HG03159 (cell line): ENCODE measurements around the gene MYBBP1A.

Source experiments
- ATAC-seq: cut with Tn5 transposase; IDR thresholded peaks from one replicate; pipeline ENCODE4 v1.9.1; 2021; ENCODE audit warnings: mild to moderate bottlenecking, moderate library complexity; ENCODE audit not compliant: unreplicated experiment

The MYBBP1A gene

DNA sequence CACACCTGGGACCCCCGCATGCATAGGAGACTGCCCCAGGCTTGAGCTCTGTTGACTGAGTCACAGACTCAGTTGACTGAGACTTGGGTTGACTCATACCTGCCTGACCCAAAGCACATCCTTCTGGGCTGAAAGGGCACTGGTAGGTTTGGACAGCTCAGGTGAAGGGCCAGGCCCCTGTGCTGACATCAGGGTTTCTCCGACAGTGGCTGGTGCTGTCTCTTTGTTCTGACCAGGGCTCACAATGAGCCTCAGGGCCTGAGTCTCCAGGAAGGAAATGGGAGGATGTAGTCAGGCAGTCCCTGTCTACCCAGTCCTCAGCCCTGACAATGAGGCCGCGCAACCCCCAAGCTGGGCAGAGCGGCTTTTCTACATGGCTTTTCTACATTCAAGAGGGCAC lies 50.0 kb downstream of the MYBBP1A start:
- ATAC-seq: no peak

GRCh38 chr17:4504188-4504587 lies 51.0 kb downstream of the MYBBP1A start:
- no peak for ATAC-seq

- no peak for ATAC-seq
These were observed 51.7 kb downstream of the MYBBP1A start for GRCh38 chr17:4503283-4504025.

DNA sequence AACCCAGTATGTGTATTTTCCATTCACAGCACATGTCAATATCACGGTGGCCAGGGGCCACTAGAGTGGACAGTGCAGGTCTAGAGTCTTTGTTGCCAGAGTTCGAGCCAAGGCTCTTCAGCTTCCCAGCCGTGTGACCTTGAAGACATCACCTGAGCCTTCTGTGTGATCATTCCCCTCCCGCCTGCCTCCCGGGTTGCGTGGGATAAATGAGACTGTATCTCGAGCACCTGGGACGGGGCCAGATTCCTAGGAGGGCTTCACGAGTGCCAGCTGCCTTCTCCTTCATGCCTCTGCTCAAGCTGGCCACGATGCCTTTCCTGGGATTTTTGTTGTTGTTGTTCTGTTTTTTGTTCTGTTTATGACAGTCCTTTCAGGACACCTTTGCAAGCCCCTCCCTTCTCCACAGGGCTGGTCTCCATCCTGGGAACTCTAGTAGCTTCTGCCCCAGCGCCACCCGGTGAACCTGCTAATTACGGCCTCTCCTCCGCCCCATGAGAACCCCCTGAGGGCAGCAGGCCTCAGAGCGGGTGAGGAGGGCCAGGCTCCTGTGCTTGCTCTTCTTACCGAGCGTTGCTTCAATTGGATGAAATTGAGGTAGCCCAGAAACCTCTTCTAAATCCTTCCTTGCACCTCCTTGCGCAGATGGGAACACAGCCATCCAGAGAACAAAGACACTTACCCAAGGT lies 52.6 kb downstream of the MYBBP1A start:
- no peak for ATAC-seq

DNA sequence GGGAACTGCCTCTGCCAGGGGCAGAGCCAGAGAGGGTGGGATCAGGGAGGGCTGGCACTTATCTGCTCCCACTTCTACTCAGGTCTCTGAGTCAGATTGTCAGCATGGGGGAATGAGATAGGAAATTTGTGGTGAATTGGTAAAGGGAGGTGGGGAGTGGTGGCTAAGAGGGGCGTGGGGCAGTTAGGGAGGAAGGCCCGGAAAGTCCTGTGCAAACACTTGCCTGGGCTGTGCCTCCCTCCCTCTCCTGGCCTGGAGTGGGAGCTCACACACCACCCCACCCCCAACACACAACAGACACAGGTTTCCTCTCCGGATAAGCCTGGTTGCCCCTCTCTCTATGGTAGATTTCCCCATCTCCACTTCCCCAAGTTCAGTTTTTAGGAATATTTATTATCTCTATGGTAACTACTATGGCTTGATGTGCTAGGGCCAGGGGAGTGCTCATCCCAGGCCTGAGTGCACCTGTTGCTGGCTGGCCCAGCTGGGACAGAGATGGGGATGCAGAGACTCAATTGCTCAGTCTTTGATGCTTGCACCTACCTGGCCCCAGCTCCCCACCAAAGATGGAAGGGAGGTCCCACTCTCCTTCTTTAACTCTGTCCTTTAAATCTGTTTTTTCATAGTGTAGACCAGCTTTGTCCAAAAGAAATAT lies 53.8 kb downstream of the MYBBP1A start:
- no peak for ATAC-seq

DNA sequence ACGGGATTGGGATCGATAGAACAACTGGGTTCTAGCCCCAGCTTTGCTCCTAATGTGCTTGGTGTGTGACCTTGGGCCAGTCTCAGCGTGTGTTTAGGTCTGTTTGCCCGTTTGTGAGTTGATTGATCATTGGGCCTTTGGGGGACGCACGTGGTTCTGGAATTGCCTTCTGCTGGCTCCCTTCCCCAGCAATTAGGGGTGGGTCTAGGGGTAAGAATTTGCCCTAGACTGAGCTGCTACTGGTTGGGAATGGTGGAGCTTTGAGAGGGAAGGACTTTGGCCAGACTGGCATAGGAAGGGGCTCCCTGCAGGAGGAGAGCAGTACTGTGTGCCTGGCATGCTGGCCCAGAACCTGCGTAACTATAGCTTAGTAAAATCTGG lies 55.0 kb downstream of the MYBBP1A start:
- ATAC-seq: no peak

DNA sequence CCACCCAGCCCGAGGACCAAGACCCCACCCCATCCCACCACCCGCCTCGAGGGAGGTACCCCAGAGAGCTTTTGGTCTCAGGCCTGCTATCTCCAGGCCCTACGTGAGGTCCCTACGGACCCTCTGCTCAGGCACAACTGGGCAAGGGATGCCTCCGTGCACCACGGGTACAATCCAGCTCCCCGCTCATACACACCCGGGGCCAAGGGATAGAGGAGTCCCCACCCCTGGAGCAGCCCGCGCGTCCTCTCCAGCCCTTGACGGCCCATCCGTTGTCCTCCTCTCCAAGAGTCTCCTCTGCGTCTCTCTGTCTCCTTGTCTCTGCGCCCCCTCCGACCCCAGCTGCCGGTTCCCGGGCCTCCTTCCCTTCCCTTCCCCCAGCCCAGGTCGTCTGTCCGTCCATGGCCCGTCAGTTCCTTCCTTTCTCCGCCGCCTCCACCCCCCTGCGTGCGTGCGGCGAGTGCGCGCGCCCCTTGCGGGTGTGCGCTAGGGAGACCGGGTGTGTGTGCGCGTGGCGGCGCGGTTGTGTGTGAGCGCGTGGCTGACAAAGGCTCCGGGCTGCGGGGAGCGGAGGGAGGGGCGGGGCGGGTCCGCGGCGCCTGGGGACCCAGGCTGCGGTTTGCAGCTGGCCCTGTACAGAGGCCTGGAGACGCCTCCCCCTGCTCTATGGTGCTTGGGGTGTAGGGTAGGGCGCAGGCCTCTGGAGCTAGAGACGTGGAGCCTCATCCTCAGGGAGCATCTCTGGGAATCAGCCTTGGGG lies 55.6 kb downstream of the MYBBP1A start:
- no peak for ATAC-seq

DNA sequence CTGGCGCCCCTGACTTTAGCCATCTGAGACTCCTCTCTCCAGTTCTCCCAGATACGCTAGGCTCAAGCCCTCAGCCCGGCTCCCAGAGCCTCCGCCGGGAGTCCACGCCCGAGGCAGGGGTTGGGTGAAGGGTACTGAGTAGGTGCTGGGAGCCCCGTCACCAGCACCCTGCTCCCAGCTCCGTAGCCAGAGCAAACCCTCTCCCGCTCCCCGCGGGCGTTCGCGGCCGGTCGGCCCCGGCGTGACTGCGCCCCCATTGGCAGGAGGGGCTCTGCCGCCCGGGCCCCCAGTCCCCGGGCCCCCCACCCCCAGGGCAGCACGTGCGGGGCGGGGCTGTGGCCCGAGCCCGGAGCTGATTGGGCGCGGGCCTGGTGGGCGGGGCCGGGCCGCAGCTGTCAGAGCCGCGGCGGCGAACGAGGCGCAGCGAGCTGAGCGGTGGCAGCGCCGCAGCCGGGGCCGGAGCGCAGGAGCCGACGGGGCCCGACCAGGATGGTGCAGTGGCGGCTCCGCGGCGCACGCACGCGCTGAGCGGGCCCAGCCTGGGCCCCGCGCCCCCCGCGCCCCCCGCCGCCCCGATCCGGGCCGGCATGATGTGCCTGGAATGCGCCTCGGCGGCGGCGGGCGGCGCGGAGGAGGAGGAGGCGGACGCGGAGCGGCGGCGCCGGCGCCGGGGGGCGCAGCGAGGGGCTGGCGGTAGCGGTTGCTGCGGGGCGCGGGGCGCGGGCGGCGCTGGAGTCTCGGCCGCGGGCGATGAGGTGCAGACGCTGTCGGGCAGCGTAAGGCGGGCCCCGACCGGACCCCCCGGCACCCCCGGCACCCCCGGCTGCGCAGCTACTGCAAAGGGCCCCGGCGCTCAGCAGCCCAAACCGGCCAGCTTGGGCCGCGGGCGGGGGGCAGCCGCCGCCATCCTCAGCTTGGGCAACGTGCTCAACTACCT lies 56.5 kb downstream of the MYBBP1A start, which contains the start of gene SPNS2:
Gene SPNS2 (plus strand): TSS at position 421 of the 937 bp plus-strand sequence. CDS start 167 bp downstream, at position 588.
- no peak for ATAC-seq

DNA sequence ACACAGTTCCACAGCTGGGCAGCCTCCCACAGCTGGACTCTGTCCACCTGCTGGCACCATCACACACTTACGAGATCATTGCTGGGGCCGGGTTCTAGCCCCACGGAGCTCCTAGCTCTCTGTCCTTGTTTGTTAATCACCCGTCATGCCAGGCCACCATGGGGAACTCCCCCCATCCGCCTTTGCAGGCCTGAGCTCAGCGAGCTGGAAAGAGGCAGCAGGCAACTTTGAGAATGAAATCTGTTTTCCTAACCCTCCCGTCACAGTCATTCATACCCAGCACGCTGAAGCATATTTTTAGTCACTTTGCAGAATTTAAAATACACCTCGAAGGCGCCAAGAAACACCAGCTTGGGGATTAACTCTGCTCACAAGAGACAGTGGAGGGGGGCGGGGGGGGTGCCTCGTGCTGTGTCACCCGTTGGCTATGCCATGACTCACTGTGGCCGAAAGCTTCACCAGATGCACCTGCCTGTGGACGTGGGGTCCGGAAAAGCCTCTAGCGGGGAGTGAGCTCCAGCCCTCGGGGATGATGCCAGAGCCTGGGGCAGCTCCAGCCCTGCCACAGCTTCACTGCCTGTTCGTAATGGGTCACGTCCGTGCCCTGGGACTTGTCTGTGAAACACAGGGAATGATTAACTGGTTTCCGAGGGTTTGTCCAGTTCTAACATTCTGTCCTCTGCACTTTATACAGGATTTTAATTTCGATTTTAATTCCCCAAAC lies 57.9 kb downstream of the MYBBP1A start:
- ATAC-seq: no peak

DNA sequence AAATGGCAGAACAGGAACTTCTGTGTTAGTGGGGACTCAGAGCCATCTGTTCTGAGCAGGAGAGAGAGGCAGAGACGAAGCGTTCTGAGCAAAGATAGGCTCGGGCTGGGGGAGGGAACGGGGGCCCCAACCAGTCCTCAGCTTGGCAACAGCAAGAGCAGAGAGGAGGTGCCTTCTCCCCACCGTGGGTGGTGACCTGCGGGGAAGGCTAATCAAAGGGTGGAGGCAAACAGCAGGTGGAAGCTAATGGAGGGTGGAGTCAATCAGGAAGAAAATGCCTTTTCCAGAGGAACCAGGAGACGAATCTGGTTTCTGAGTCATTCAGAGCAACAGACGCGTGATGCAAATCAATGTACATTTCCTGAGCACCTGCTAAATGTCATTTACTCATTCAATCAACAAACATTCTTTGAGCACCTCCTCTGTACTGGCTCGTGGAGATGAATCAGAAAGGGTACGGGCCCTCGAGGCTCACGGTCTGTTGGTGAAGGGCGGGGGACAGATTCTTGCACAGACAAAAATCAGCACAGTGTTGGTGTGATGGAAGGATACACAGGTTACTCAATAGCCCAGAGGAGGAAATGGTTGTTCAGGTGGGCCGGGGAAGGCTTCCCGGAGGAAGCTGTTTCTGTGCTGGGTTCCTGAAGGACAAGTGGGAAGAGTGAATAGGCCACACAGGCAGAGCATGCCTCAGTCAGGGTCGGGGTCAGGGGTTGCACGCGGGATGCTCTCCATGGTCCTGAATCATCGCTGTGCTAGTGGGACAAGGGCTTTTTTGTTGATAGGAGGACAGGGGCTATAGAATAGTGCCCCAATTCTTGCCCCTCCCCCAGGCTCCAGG lies 62.2 kb downstream of the MYBBP1A start:
- ATAC-seq: no peak

DNA sequence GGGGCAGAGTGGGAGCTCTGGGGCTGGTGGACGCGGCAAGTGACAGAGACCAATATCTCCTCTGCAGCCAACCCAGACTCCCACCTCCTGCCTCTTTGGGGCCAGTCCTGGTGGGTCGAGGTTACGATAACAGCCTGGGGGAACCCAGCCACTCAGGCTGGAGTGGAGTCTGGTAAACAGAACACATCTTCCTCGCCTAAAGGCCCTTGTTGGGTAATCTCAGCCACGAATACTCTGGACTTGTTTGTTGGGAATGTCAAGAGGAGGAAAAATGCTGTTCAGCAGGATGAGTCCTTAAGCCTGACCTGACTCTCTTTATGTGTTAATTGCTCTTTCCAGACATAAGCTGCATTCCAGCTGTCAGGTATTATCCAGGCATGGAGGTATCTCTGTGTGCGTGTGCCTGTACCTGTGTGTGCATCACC lies 64.5 kb downstream of the MYBBP1A start:
- no peak for ATAC-seq

DNA sequence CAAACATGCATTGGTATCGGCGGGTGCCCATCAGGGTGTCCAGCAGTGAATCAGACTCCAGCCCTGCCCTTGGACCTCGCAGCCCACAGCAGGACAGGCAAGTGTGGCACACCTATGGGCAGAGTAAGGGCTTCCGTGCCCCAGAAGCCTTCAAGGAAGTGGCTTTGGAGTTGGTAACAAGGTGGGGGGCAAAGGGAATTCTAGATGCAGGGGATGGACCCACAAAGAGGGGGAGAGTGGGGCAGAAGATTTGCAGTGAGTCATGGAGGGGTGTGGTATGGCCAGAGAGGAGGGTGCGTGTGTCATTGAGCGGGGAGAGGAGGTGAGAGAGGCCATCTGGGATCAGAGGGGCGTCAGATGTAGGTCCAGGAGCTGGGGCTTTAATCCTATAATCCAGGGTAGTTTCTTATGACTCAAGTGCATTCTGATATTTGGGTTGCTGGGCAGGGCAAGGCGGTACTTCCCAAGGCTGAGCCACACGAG lies 65.0 kb downstream of the MYBBP1A start:
- ATAC-seq: no peak

GRCh38 chr17:4488989-4489595 lies 66.1 kb downstream of the MYBBP1A start:
- no peak for ATAC-seq
